Breast epithelium (tissue), 3 donors: Measurements from ENCODE around the gene TEPSIN.

ENCODE experiments used
- POLR2A ChIP-seq: fragments of 450-650 bp; IDR thresholded peaks from one replicate; pipeline ENCODE4 v1.6.1; 2016; ENCODE audit warnings: antibody characterized with exemption, mild to moderate bottlenecking, moderate library complexity
- POLR2AphosphoS5 ChIP-seq, 3 donors: sonication (generic); formaldehyde crosslinking; IDR thresholded peaks; one replicate each; pipeline ENCODE4 v1.6.1; 2017; ENCODE audit warnings: antibody characterized with exemption in 3 of 3
- TF ChIP-seq, protein P1 (sequence below), 3 donors: fragments of 450-650 bp; IDR thresholded peaks; one replicate each; pipeline ENCODE4 v1.5.1; 2016 to 2017; ENCODE audit warnings: antibody characterized with exemption in 3 of 3, mild to moderate bottlenecking in 3 of 3, moderate library complexity in 3 of 3

DNA sequence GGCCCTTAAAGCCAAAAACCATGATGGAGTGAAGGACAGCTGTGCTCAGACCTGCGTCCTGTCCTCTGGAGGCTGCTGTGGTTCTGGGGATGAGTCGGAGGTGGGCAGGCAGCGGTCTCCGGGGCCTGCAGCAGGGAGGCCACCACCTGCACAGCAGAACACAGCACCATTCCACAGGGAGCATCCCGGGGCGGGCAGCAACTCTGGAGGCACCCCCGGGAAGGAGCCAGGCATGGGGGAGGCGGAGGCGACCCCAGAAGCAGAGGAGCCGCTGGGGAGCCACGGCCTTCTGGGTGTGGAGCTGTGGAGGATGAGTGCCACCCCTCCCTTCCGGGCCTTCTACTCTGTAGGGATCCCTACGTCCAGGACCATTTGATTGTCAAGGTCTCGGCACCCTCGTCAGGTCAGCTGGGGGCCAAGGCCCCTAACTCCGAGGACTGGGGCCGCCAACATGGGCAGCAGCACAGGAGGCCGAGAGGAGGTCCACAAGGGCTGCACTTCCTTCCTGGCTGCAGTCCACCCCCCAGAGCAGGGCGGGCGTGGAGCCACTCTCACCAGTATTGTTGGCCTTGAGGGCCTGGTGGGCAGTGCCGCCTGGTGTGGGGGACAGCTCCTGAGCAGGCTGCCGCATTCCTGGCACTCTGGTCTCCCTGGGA is 39.9 kb downstream of the TEPSIN start:
- TF ChIP-seq POLR2AphosphoS5 (IDR thresholded peaks at IDR 0.05) (no peak), POLR2A (no peak)
- TF ChIP-seq, protein P1, sequence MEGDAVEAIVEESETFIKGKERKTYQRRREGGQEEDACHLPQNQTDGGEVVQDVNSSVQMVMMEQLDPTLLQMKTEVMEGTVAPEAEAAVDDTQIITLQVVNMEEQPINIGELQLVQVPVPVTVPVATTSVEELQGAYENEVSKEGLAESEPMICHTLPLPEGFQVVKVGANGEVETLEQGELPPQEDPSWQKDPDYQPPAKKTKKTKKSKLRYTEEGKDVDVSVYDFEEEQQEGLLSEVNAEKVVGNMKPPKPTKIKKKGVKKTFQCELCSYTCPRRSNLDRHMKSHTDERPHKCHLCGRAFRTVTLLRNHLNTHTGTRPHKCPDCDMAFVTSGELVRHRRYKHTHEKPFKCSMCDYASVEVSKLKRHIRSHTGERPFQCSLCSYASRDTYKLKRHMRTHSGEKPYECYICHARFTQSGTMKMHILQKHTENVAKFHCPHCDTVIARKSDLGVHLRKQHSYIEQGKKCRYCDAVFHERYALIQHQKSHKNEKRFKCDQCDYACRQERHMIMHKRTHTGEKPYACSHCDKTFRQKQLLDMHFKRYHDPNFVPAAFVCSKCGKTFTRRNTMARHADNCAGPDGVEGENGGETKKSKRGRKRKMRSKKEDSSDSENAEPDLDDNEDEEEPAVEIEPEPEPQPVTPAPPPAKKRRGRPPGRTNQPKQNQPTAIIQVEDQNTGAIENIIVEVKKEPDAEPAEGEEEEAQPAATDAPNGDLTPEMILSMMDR (IDR thresholded peaks at IDR 0.05), result no peak
